Liver (tissue), 3 donors: ENCODE measurements around the gene DYNC1H1.

Source experiments
- EGR1 ChIP-seq, 2 donors: IDR thresholded peaks; 2 replicates each; pipeline ENCODE4 v1.6.1; 2016 to 2018; ENCODE audit warnings: antibody characterized with exemption in 2 of 2, low read depth in 2 of 2
- FOXA1 ChIP-seq: IDR thresholded peaks from 2 replicates; pipeline ENCODE4 v1.6.1; 2016; ENCODE audit warnings: antibody characterized with exemption
- GABPA ChIP-seq, 2 donors: IDR thresholded peaks in 1 of 2; conservative IDR thresholded peaks in 1 of 2; 2 replicates each; pipeline ENCODE4 v1.6.1; 2016; ENCODE audit warnings: antibody characterized with exemption in 2 of 2, mild to moderate bottlenecking in 1 of 2, moderate library complexity in 1 of 2
- HNF4G ChIP-seq: IDR thresholded peaks from 2 replicates; pipeline ENCODE4 v1.6.1; 2016; ENCODE audit warnings: antibody characterized with exemption
- JUND ChIP-seq, 2 donors: IDR thresholded peaks; 2 replicates each; pipeline ENCODE4 v1.6.1; 2016; ENCODE audit warnings: antibody characterized with exemption in 2 of 2
- MAX ChIP-seq: IDR thresholded peaks from 2 replicates; pipeline ENCODE4 v1.6.1; 2016; ENCODE audit warnings: antibody characterized with exemption
- RAD21 ChIP-seq, 2 donors: IDR thresholded peaks; 2 replicates each; pipeline ENCODE4 v1.6.1; 2016; ENCODE audit warnings: antibody characterized with exemption in 2 of 2, mild to moderate bottlenecking in 2 of 2
- REST ChIP-seq: IDR thresholded peaks from 2 replicates; pipeline ENCODE4 v1.6.1; 2016; ENCODE audit warnings: antibody characterized with exemption, mild to moderate bottlenecking
- RXRA ChIP-seq, 2 donors: IDR thresholded peaks; 2 replicates each; pipeline ENCODE4 v1.6.1; 2017 to 2018; ENCODE audit warnings: antibody characterized with exemption in 2 of 2, mild to moderate bottlenecking in 1 of 2
- TAF1 ChIP-seq: conservative IDR thresholded peaks from 2 replicates; pipeline ENCODE4 v1.6.1; 2016; ENCODE audit warnings: antibody characterized with exemption, mild to moderate bottlenecking
- YY1 ChIP-seq: IDR thresholded peaks from 2 replicates; pipeline ENCODE4 v1.6.1; 2016; ENCODE audit warnings: antibody characterized with exemption, mild to moderate bottlenecking
- TF ChIP-seq, protein P1 (sequence below): fragments of 150-350 bp; IDR thresholded peaks from 2 replicates; pipeline ENCODE4 v1.5.1; 2017; ENCODE audit warnings: improper control_type of control experiment, low read depth, low read length; ENCODE audit not compliant: missing input control
- TF ChIP-seq, protein P2 (sequence below): IDR thresholded peaks from 2 replicates; pipeline ENCODE4 v1.6.1; 2016; ENCODE audit warnings: antibody characterized with exemption
- TF ChIP-seq, protein P3 (sequence below): IDR thresholded peaks from 2 replicates; pipeline ENCODE4 v1.6.1; 2016; ENCODE audit warnings: antibody characterized with exemption
- donor health status: healthy.
- donor health status: healthy.

GRCh38 chr14:101979666-101980065 lies 15.3 kb downstream of the DYNC1H1 start:
- TF ChIP-seq, protein P1, sequence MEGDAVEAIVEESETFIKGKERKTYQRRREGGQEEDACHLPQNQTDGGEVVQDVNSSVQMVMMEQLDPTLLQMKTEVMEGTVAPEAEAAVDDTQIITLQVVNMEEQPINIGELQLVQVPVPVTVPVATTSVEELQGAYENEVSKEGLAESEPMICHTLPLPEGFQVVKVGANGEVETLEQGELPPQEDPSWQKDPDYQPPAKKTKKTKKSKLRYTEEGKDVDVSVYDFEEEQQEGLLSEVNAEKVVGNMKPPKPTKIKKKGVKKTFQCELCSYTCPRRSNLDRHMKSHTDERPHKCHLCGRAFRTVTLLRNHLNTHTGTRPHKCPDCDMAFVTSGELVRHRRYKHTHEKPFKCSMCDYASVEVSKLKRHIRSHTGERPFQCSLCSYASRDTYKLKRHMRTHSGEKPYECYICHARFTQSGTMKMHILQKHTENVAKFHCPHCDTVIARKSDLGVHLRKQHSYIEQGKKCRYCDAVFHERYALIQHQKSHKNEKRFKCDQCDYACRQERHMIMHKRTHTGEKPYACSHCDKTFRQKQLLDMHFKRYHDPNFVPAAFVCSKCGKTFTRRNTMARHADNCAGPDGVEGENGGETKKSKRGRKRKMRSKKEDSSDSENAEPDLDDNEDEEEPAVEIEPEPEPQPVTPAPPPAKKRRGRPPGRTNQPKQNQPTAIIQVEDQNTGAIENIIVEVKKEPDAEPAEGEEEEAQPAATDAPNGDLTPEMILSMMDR: no peak
- TF ChIP-seq JUND (IDR thresholded peaks at IDR 0.05) (no peak), HNF4G (no peak), RAD21 (IDR thresholded peaks at IDR 0.05) (no peak), REST (no peak), MAX (no peak), YY1 (no peak), GABPA (IDR thresholded peaks at IDR 0.05 in 1 of 2, conservative IDR thresholded peaks at IDR 0.05 in 1 of 2) (no peak), FOXA1 (no peak), EGR1 (IDR thresholded peaks at IDR 0.05; ENCODE audit: low read depth in 2 of 2) (no peak), RXRA (IDR thresholded peaks at IDR 0.05) (no peak), TAF1 (no peak)
- TF ChIP-seq, protein P2, sequence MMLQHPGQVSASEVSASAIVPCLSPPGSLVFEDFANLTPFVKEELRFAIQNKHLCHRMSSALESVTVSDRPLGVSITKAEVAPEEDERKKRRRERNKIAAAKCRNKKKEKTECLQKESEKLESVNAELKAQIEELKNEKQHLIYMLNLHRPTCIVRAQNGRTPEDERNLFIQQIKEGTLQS: no peak
- TF ChIP-seq, protein P3, sequence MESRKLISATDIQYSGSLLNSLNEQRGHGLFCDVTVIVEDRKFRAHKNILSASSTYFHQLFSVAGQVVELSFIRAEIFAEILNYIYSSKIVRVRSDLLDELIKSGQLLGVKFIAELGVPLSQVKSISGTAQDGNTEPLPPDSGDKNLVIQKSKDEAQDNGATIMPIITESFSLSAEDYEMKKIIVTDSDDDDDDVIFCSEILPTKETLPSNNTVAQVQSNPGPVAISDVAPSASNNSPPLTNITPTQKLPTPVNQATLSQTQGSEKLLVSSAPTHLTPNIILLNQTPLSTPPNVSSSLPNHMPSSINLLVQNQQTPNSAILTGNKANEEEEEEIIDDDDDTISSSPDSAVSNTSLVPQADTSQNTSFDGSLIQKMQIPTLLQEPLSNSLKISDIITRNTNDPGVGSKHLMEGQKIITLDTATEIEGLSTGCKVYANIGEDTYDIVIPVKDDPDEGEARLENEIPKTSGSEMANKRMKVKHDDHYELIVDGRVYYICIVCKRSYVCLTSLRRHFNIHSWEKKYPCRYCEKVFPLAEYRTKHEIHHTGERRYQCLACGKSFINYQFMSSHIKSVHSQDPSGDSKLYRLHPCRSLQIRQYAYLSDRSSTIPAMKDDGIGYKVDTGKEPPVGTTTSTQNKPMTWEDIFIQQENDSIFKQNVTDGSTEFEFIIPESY: no peak
